Measurements from ENCODE around the gene PPFIA4. TPM values are rescaled to one million over a fixed set of nuclear protein-coding genes. Genes with fewer than 3 reads are reported as not detected.

PPFIA4 gene
- total RNA-seq, 1 donor from 2014 or later = 6.4 TPM

DNA sequence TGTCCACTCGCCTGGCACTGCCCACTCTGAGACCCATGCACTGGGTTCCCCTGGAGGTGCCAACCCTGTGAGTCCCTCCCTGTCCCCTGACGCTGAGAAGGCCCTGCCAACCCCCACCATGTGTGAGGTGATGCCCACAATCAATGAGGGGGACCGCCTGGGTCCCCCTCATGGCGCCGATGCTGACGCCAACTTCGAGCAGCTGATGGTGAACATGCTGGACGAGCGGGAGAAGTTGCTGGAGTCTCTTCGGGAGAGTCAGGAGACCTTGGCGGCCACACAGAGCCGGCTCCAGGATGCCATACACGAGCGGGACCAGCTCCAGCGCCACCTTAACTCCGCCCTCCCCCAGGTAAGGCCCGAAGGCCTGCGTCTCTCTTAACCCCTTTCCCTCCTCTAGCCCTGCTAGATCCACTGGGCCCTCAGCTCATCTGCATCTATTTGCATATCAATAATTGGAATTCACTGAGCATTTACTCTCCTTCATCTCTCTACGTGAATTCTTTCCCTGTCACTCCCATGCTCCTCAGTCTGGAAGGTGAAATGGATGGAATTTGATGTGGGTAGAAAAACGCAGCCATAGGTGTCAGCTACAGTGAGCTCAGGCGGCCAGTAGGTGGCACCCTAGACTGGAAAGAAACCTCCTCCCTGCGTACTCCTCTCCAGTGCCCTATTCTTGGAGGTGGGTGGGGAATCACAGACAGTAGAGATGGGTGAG lies 12.8 kb downstream of the PPFIA4 start:
- intact Hi-C loops (cut with micrococcal nuclease) = loop anchor here (1.0 to 5.0 kb wide), 4 partner anchors 133 to 303 kb away; no protein-coding TSS in a partner anchor

- intact Hi-C loops (cut with micrococcal nuclease) = loop anchor here (1.0 to 5.0 kb wide), 4 partner anchors 132 to 302 kb away; no protein-coding TSS in a partner anchor
Observed at GRCh38 chr1:203039609-203040512, 13.6 kb downstream of the PPFIA4 start.

GRCh38 chr1:203040513-203041275 lies 14.4 kb downstream of the PPFIA4 start:
- intact Hi-C loops (cut with micrococcal nuclease) = no loop called here

- intact Hi-C loops (cut with micrococcal nuclease) = no loop called here
Observed at GRCh38 chr1:203041351-203041932, 15.2 kb downstream of the PPFIA4 start.

GRCh38 chr1:203043830-203044545 lies 17.7 kb downstream of the PPFIA4 start:
- intact Hi-C loops (cut with micrococcal nuclease) = no loop called here

GRCh38 chr1:203044546-203045250 lies 18.4 kb downstream of the PPFIA4 start:
- intact Hi-C loops (cut with micrococcal nuclease) = no loop called here

- intact Hi-C loops (cut with micrococcal nuclease) = no loop called here
Observed at GRCh38 chr1:203045336-203045735, 19.0 kb downstream of the PPFIA4 start.

DNA sequence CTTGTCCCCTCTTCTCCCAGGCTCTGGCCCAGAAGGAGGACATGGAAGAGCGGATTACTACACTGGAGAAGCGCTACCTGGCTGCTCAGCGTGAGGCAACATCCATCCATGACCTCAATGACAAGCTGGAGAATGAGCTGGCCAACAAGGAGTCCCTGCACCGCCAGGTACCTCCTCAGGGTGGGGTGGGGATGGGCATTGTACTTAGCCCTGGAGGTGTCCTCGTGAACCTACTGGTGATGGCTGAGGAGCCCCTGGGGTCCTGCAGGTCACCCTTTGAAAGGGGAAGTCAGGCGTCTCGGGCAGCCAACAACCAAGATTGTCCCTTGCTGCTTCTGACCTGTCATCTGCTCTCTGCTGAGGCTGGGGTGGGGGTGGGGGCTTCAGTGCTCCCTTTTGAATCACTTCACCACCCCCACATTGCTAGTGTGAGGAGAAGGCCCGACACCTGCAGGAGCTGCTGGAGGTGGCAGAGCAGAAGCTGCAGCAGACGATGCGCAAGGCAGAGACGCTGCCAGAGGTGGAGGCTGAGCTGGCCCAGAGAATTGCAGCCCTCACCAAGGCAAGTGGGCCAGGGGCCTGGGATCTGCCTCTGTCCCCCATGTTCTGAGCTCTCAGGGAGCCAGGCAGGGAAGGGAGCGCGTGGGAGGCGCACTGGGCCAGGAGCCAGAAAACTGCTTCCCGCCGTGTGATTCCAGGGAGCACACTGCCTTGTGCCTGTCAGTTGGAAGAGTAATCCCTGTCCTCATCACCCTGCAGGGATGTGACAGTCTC lies 19.7 kb downstream of the PPFIA4 start:
- intact Hi-C loops (cut with micrococcal nuclease) = no loop called here

GRCh38 chr1:203046984-203047630 lies 20.8 kb downstream of the PPFIA4 start:
- intact Hi-C loops (cut with micrococcal nuclease) = no loop called here

DNA sequence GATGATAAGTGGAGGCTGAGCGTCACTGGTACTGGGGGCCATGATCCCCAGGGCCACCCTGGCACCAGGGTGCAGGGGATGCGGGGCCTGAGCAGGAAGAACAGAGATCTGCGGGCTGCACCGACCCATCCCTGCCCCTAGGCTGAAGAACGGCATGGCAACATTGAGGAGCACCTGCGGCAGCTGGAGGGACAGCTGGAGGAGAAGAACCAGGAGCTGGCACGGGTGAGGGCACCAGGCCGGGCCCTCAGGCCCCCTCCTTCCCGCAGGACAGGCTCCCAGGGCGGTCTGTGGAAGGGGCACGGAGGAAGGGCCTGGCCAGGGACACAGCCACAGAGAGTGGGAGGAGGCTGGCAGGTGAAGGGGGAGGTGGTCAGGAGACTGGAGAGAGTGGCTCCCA lies 21.8 kb downstream of the PPFIA4 start:
- intact Hi-C loops (cut with micrococcal nuclease) = no loop called here

- intact Hi-C loops (cut with micrococcal nuclease) = no loop called here
Observed at GRCh38 chr1:203048555-203049051, 22.3 kb downstream of the PPFIA4 start.

DNA sequence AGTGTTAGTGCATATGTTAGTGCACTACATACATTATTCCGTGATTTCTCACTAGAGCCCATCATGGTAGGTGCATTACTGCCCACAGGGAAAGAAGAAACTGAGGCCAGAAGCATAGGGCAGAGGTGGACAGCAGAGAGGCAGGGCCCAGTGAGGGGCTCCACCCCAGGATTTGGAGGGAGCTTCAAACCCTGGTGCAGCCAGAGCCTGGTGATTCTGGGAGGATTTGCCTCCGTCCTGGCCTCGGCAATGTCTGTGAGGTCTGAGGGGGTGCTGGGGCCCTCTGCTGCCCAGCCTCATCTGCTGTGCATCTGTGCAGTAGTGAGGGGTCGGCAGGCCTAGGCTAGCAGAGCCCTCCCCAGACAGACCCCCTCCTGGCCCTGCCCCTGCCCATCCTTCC lies 22.8 kb downstream of the PPFIA4 start:
- intact Hi-C loops (cut with micrococcal nuclease) = no loop called here

DNA sequence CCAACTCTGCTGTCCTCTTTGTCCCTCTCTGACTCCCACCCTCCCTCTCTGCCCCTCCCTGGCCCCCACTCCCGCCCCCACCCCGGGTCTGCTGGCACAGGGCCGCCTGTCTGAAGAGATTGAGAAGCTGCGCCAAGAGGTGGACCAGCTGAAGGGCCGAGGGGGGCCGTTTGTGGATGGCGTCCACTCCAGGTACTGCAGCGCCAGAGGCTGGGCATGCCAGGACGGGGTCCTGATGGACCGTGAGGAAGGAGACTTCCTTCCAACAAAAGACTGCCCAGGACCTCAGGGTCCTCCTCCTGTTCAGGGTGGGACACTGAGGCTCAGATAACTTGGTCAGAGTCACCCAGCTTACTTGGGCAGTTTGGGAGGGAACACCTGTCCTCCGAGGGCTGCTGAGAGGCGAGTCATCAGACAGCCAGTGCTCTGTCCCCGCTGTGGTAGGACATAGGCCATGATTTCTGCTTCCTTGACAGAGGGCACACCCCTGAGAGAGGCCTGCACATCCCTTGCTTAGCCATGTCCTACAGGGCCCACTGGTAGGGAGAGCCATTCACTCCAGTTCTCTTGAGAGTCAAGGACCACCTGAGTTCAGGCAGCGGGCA lies 23.4 kb downstream of the PPFIA4 start:
- intact Hi-C loops (cut with micrococcal nuclease) = no loop called here

GRCh38 chr1:203050826-203051225 lies 24.5 kb downstream of the PPFIA4 start:
- intact Hi-C loops (cut with micrococcal nuclease) = no loop called here

DNA sequence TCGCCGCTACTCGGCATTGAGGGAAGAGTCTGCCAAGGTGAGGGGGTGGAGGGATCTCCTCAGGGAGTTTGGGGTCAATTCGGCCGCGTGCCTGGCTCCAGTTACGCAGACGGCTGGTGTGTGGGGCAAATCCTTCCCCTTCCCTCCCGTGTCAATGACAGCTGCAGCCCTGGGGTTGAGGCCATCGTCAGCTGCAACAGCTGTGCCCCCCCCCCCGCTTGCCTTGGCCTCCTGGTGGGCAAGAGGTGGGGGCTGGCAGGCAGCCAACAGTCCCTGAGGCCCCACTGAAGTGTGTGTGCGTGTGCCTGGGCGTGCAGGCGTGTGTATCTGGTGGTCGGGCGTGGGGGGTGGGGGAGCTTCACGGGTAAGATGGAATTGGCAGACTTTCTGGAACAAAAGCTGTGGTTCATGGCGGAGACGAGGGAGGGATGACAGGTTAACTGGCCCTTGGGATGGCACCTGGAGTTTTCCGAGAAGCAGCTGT lies 25.6 kb downstream of the PPFIA4 start:
- intact Hi-C loops (cut with micrococcal nuclease) = no loop called here

DNA sequence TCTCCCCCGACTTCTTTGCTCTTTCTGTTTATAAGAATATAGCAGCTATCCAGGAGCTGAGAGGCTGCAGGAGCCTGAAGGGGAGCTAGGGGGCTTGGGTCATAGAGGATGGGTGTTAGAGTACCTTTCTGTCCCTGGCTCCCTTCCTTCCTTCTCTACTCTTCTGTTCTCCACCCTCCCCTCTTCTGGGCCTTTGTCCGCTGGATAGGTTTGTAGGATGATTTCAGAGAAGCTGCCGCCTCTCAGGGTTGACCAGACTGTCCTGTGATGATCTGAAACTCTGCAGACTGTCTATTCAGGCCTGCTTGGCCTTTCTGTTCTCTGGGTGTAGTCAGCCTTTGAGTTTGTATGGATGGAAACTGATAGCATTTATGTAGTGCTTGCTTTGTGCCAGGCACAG lies 26.3 kb downstream of the PPFIA4 start:
- intact Hi-C loops (cut with micrococcal nuclease) = no loop called here

GRCh38 chr1:203054184-203054583 lies 27.9 kb downstream of the PPFIA4 start:
- intact Hi-C loops (cut with micrococcal nuclease) = no loop called here

- intact Hi-C loops (cut with micrococcal nuclease) = no loop called here
Observed at GRCh38 chr1:203054642-203055041, 28.4 kb downstream of the PPFIA4 start.
